Stimulated activated CD8-positive, alpha-beta memory T cell treated with anti-CD3 and anti-CD28 coated beads, Interleukin-12 subunit alpha, Interleukin-12 subunit beta, amount 100 ng/mL, for 4 hours (primary cell): Measurements from ENCODE around the gene CORO1A.
"Not testable (repeated sequence)": the region's sequence is repeated elsewhere in the genome, so short reads cannot be mapped to it uniquely, and the experiment has no call there.

ENCODE experiments used
- DNase-seq: peaks from one replicate; pipeline ENCODE4 v3.0.0-alpha.2; 2020; ENCODE audit warnings: low read depth

The CORO1A gene

GRCh38 chr16:30183233-30184095 is at the start of gene CORO1A:
Gene CORO1A (plus strand): TSS chr16:30183602. CDS start chr16:30185210, 1,608 bp downstream.
- DNase-seq = peak; percentile 75

GRCh38 chr16:30136971-30137605 is 46.3 kb upstream of the CORO1A start:
- DNase-seq = no peak

GRCh38 chr16:30137897-30138296 is 45.5 kb upstream of the CORO1A start:
- DNase-seq = no peak

- DNase-seq = no peak
Measured at GRCh38 chr16:30139583-30140481, 43.6 kb upstream of the CORO1A start.

DNA sequence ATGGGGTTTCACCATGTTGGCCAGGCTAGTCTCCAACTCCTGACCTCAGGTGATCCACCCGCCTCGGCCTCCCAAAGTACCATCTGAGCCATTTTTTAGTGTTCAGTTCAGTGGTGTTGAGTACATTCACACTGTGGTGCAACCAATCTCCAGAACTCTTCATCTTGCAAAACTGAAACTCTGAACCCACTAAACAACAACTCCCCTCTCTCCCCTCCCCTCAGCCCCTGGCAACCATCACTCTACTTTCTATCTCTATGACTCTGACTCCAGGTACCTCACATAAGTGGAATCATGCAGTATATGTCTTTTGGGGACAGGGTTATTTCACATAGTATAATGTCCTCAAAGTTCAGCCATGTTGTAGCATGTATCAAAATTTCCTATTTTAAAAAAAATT is 41.7 kb upstream of the CORO1A start:
- DNase-seq = no peak

DNA sequence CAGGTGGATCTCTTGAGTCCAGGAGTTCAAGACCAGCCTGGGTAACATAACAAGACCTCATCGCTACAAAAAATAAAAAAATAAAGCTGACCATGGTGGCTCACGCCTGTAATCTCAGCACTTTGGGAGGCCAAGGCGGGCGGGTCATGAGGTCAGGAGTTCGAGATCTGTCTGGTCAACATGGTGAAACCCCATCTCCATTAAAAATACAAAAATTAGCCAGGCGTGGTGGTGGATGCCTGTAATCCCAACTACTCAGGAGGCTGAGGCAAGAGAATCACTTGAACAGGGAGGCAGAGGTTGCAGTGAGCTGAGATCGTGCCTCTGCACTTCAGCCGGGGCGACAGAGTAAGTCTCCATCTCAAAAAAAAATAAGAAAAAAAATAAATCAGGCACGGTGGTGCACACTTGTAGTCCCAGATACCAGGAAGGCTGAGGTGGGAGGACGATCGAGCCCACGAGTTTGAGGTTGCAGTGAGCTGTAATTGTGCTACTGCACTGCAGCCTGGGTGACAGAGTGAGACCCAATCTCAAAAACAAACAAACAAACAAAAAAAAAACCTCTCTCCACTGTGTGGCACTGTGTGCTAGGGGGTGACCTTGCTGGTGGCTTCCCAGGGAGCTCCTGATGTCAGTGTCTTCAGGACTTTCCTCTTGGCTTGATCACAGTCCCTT is 40.6 kb upstream of the CORO1A start:
- DNase-seq = no peak

DNA sequence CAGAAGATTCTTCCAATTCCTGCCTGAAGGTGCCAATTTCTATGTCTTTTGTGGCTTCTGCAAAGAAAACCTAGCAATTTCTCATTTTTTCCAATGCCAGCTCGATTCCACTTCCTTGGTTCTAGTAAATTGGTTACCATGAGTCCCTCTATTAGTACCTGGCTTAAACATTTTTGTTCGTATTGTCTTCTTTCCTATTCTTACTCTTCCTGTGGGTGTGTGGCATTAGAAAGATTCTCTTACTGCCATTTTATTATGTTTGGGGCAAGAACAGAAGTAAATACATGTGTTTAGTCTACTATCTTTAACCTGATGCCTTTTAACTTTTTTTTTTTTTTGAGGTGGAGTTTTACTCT is 40.1 kb upstream of the CORO1A start:
- DNase-seq = no peak

DNA sequence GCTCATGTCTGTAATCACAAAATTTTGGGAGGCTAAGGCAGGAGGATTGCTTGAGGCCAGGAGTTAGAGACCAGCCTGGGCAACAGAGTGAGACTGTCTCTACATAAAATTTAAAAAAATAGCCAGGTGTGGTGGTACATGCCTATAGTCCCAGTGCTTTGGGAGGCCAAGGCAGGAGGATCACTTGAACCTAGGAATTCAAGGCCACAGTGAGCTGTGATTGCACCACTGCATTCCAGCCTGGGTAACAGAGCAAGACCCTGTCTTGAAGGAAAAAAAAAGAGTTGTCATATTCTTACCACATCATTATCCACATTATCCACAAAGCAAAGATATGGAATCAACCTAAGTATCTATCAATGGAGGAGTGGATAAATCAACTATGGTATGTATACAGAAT is 39.4 kb upstream of the CORO1A start:
- no peak for DNase-seq

DNA sequence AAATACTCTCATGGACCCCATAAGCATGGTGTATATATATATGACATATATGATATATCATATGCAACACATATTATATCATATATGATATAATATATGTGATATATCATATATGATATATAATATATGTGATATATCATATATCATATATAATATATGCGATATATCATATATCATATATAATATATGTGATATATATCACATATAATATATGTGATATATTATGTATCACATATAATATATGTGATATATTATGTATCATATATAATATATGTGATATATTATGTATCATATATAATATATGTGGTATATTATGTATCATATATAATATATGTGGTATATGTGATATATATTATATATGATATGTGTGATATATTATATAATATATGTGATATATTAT is 38.5 kb upstream of the CORO1A start:
- no peak for DNase-seq

- no peak for DNase-seq
Measured at GRCh38 chr16:30145657-30146056, 37.7 kb upstream of the CORO1A start.

GRCh38 chr16:30147843-30148510 is 35.4 kb upstream of the CORO1A start:
- no peak for DNase-seq

DNA sequence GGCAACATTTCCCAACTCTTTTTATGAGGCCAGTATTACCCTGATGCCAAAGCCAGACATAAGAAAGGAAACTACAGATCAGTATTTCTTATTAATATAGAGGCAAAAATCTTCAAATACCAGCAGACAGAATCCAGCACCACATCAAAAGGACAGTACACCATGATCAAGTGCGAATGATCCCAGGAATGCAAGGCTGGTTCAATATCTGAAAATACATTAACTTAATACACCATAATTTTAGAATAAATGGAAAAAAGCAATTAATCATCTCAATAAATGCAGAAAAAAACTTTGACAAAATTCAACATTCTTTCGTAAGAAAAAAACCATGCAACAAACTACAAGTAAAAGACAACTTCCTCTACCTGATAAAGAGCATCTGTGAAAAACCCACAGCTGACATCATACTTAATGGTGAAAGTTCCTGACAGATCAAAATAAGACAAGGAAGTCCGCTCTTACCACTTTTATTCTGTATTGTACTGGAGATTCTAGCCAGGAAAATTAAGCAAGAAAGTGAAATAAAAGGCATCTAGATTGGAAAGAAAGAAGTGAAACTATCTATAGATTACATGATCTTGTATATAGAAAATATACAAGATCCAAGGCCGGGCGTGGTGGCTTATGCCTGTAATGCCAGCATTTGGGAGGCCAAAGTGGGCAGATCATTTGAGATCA is 34.0 kb upstream of the CORO1A start:
- DNase-seq = no peak

GRCh38 chr16:30151091-30151490 is 32.3 kb upstream of the CORO1A start:
- no peak for DNase-seq

- no peak for DNase-seq
Measured at GRCh38 chr16:30152517-30152916, 30.9 kb upstream of the CORO1A start.

DNA sequence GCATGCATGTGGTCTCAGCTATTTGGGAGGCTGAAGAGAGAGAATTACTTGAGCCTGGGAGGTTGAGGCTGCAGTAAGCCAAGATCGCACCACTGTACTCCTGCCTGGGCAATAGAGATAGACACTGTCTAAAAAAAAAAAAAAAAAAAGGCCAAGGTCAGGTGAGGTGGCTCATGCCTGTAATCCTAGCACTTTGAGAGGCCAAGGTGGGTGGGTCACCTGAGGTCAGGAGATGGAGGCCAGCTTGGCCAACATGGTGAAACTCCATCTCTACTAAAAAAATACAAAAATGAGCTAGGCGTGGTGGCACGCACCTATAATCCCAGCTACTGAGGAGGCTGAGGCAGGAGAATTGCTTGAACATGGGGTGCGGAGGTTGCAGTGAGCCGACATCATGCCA is 28.2 kb upstream of the CORO1A start:
- DNase-seq = no peak

DNA sequence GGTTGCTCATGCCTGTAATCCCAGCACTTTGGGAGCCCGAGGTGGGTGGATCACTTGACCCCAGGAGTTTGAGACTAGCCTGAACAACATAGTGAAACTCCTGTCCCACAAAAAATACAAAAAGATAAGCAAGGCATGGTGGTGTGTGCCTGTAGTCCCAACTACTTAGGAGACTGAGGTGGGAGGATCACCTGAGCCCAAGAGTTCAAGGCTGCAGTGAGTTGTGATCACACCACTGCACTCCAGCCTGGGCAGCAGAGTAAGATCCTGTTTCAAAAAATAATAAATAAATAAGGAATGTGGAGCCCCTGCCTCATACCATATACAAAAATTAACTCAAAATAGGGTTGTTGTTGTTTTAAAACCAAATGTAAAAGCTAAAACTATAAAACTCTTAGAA is 26.2 kb upstream of the CORO1A start:
- DNase-seq = no peak

DNA sequence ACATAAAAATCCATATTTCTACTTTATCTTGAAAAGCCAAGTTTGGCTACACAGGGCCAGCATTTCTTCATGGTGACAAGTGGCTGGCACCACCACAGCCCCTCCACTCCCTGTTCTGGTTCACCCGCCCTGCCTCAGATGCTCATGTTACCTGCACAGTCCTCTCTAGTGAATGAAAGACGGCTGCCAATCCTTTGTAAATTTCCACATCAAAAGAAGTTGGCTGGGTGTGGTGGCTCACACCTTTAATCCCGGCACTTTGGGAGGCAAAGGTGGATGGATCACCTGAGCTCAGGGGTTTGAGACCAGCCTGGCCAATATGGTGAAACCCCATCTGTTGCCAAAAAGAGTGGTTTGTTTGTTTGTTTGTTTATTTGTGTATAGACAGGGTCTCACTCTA is 19.9 kb upstream of the CORO1A start:
- no peak for DNase-seq

DNA sequence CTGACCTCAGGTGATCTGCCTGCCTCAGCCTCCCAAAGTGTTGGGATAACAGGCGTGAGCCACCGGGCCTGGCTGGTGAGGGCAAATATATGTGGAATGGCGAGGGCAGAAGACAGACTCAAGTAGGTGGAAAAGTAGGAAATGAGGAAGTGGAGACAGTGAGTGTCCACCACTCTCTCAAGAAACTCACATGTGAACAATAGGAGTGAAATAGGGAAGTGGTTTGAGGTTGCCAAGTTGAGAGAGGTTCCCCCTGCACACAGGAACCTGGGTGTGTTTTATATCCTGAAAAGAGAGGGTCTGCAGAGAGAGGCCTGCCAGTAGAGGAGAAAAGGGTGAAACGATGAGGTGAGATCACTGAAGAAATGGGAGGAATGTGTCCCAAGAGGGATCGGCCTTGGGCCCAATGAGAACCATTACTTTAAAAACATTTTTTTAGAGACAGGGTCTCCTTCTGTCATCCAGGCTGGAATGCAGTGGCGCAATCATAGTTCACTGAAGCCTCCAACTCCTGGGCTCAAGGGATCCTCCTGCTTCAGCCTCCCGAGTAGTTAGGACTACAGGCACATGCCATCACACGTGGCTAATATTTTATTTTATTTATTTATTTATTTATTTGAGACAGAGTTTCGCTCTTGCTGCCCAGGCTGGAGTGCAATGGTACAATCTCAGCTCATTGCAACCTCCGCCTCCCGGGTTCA is 17.1 kb upstream of the CORO1A start:
- DNase-seq = no peak

- DNase-seq = not testable (repeated sequence)
Measured at GRCh38 chr16:30168746-30169145, 14.7 kb upstream of the CORO1A start.

DNA sequence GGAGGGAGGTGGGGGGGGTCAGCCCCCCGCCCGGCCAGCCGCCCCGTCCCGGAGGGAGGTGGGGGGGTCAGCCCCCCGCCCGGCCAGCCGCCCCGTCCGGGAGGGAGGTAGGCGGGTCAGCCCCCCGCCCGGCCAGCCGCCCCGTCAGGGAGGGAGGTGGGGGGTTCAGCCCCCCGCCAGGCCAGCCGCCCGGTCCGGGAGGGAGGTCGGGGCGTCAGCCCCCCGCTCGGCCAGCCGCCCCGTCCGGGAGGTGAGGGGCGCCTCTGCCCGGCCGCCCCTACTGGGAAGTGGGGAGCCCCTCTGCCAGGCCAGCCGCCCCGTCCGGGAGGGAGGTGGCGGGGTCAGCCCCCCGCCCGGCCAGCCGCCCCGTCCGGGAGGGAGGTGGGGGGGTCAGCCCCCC is 14.0 kb upstream of the CORO1A start:
- DNase-seq = not testable (repeated sequence)
